Gastrocnemius medialis (tissue), 4 donors: Measurements from ENCODE around the gene MYO9B.

ENCODE experiments used
- CTCF ChIP-seq, 5 experiments: fragments of 450-650 bp in 3 of 5; fragments of 200-600 bp in 2 of 5; sonication (generic) in 2 of 5; IDR thresholded peaks in 4 of 5; conservative IDR thresholded peaks in 1 of 5; 1 replicate in 4 of 5; 2 replicates in 1 of 5; pipeline ENCODE4 v1.5.1; 2016 to 2019; ENCODE audit warnings: antibody characterized with exemption in 5 of 5, mild to moderate bottlenecking in 3 of 5, moderate library complexity in 3 of 5
- POLR2A ChIP-seq, 2 donors: fragments of 450-650 bp; IDR thresholded peaks; one replicate each; pipeline ENCODE4 v1.6.1; 2017; ENCODE audit warnings: antibody characterized with exemption in 2 of 2, mild to moderate bottlenecking in 2 of 2, moderate library complexity in 2 of 2

GRCh38 chr19:17255150-17255621, 179.6 kb downstream of the MYO9B start:
- TF ChIP-seq CTCF (IDR thresholded peaks at IDR 0.05 in 4 of 5, conservative IDR thresholded peaks at IDR 0.05 in 1 of 5) (no peak), POLR2A (IDR thresholded peaks at IDR 0.05) (no peak)
